K562 (cell line): ENCODE measurements around the gene HDHD3. TPM values are rescaled to one million over a fixed set of nuclear protein-coding genes. Genes with fewer than 3 reads are reported as not detected.

Experiments
- ATAC-seq: fragments of 200-7000 bp; cut with Tn5 transposase; 3 replicates; pipeline ENCODE4 v1.9.1; 2020; ENCODE audit warnings: moderate library complexity
- BruUV-seq: library from RNA; stranded (reverse); fragments of 400-500 nt; replicated peaks from 2 replicates; lab custom pipeline; 2021; lab: Mats Ljungman, UMichigan
- CTCF ChIA-PET: fragments of 300-600 bp; formaldehyde crosslinking; extraction: SDS; loops from one replicate; lab custom pipeline; 2021; ENCODE audit warnings: low intra/inter-chr PET ratio; lab: Yijun Ruan, JAX
- POLR2A ChIA-PET: fragments of 300-600, 350-650 bp; sonication (Branson Sonifier 250); formaldehyde crosslinking; extraction: SDS; loops from one replicate; lab custom pipeline; 2021; ENCODE audit warnings: antibody characterized with exemption, inconsistent platforms; lab: Yijun Ruan, JAX
- DNase-seq, 4 experiments: peaks; one replicate each; pipeline versions ENCODE4 v3.0.0 to v3.0.0-alpha.2; 2011 to 2018; ENCODE audit warnings: low spot score in 3 of 4, mixed read lengths in 3 of 4; ENCODE audit errors: extremely low read depth in 1 of 4
- FAIRE-seq: peaks from 2 replicates; lab custom pipeline; 2011; peaks lifted over from hg19 to GRCh38; lab: Jason Lieb, UNC
- H2AFZ ChIP-seq: 2 replicates; pipeline ENCODE4 v1.6.0; 2011; ENCODE audit warnings: low read depth, low read length, control low read depth, inconsistent platforms
- H3K27ac ChIP-seq: fragments of 200-600 bp; 3 replicates; pipeline ENCODE4 v1.8.0; 2011; ENCODE audit warnings: low read depth, mild to moderate bottlenecking, control low read depth, inconsistent platforms, low read length, moderate library complexity, mixed read lengths; ENCODE audit errors: extremely low read depth
- H3K27me3 ChIP-seq, 2 experiments: fragments of 300-600 bp in 1 of 2; 2 replicates in 1 of 2; 3 replicates in 1 of 2; pipeline versions ENCODE4 v1.6.0 to v1.8.0; 2011; ENCODE audit warnings: inconsistent platforms in 2 of 2, low read length in 2 of 2, mild to moderate bottlenecking in 1 of 2, mixed read lengths in 1 of 2, moderate library complexity in 1 of 2; ENCODE audit not compliant: control insufficient read depth in 2 of 2, insufficient read depth in 2 of 2
- H3K36me3 ChIP-seq: fragments of 300-600 bp; 3 replicates; pipeline ENCODE4 v1.8.0; 2011; ENCODE audit warnings: mild to moderate bottlenecking, low read length, inconsistent platforms; ENCODE audit not compliant: control insufficient read depth, insufficient read depth
- H3K4me1 ChIP-seq, 2 experiments: fragments of 200-600 bp in 1 of 2; replicated peaks in 1 of 2; 2 replicates in 1 of 2; 3 replicates in 1 of 2; pipeline versions ENCODE4 v1.5.1 to v1.8.0; 2011; ENCODE audit warnings: inconsistent platforms in 2 of 2, low read length in 2 of 2, mild to moderate bottlenecking in 1 of 2, mixed read lengths in 1 of 2, moderate library complexity in 1 of 2; ENCODE audit not compliant: control insufficient read depth in 2 of 2, insufficient read depth in 2 of 2
- H3K4me2 ChIP-seq: 2 replicates; pipeline ENCODE4 v1.6.1; 2011; ENCODE audit warnings: low read length, control low read depth, inconsistent platforms, mixed read lengths; ENCODE audit not compliant: insufficient read depth
- H3K4me3 ChIP-seq: fragments of 200-600 bp; sonication (generic), shearing (Covaris generic); 2 replicates; pipeline ENCODE4 v1.5.1; 2016; ENCODE audit warnings: control low read depth, inconsistent platforms
- H3K79me2 ChIP-seq: fragments of 200-600 bp; 3 replicates; pipeline ENCODE4 v1.8.0; 2011; ENCODE audit warnings: low read length, inconsistent platforms; ENCODE audit not compliant: control insufficient read depth, insufficient read depth
- H3K9ac ChIP-seq, 2 experiments: 2 replicates each; pipeline versions ENCODE4 v1.6.0 to v1.6.1; 2011; ENCODE audit warnings: low read depth in 2 of 2, low read length in 2 of 2, control low read depth in 1 of 2, inconsistent platforms in 1 of 2, mild to moderate bottlenecking in 1 of 2, mixed read lengths in 1 of 2; ENCODE audit not compliant: insufficient read depth in 1 of 2
- H3K9me1 ChIP-seq: one replicate; pipeline ENCODE4 v1.6.0; 2011; ENCODE audit warnings: inconsistent platforms, mild to moderate bottlenecking, low read length, moderate library complexity; ENCODE audit not compliant: control insufficient read depth, insufficient read depth
- H3K9me3 ChIP-seq: replicated peaks from 2 replicates; pipeline ENCODE4 v1.5.1; 2011; ENCODE audit warnings: low read depth, low read length, inconsistent platforms; ENCODE audit not compliant: control insufficient read depth, insufficient read depth
- H4K20me1 ChIP-seq: replicated peaks from 2 replicates; pipeline ENCODE4 v1.6.1; 2011; ENCODE audit warnings: low read length, inconsistent platforms, mixed read lengths; ENCODE audit not compliant: control insufficient read depth, insufficient read depth
- ARID1B ChIP-seq: fragments of 450-650 bp; IDR thresholded peaks from 2 replicates; pipeline ENCODE4 v1.6.1; 2016; ENCODE audit warnings: antibody characterized with exemption, mild to moderate bottlenecking, inconsistent platforms
- E2F6 ChIP-seq, 2 experiments: IDR thresholded peaks; 2 replicates each; pipeline ENCODE4 v1.6.1; 2011; ENCODE audit warnings: borderline replicate concordance in 1 of 2, control low read depth in 1 of 2, low read depth in 1 of 2, low read length in 1 of 2, mild to moderate bottlenecking in 1 of 2, mixed read lengths in 1 of 2, moderate library complexity in 1 of 2; ENCODE audit not compliant: insufficient read depth in 1 of 2, insufficient read length in 1 of 2, poor library complexity in 1 of 2, severe bottlenecking in 1 of 2; ENCODE audit errors: extremely low read depth in 1 of 2
- ERF ChIP-seq: fragments of 450-650 bp; formaldehyde crosslinking; IDR thresholded peaks from 2 replicates; pipeline ENCODE4 v1.4.0; 2020; ENCODE audit warnings: mild to moderate bottlenecking, mixed read lengths
- FOSL1 ChIP-seq: fragments of 200-800 bp; sonication (Bioruptor generic); conservative IDR thresholded peaks from 2 replicates; pipeline ENCODE4 v1.6.1; 2016; ENCODE audit warnings: missing genetic modification characterization, missing compliant biosample characterization
- GTF2A2 ChIP-seq: IDR thresholded peaks from 2 replicates; pipeline ENCODE4 v1.6.1; 2016; ENCODE audit warnings: mild to moderate bottlenecking, missing genetic modification characterization, missing compliant biosample characterization
- HNRNPK ChIP-seq: fragments of 200-400 bp; formaldehyde crosslinking; IDR thresholded peaks from one replicate; pipeline ENCODE4 v1.6.1; 2018; ENCODE audit warnings: mild to moderate bottlenecking, low read depth, low read length; ENCODE audit not compliant: poor library complexity, severe bottlenecking
- HSF4 ChIP-seq: fragments of 250-450 bp; sonication (Bioruptor Pico); IDR thresholded peaks from 2 replicates; pipeline ENCODE4 v2.1.2; 2022; ENCODE audit warnings: mild to moderate bottlenecking, moderate library complexity, borderline replicate concordance
- JUND ChIP-seq, 2 experiments: IDR thresholded peaks; 2 replicates in 1 of 2; 3 replicates in 1 of 2; pipeline ENCODE4 v1.6.1; 2011; ENCODE audit warnings: borderline replicate concordance in 2 of 2, low read depth in 2 of 2, low read length in 2 of 2, improper control_type of control experiment in 1 of 2, missing biosample characterization in 1 of 2, missing genetic modification characterization in 1 of 2, missing genetic modification reagents in 1 of 2
- NR3C1 ChIP-seq: sonication (generic); formaldehyde crosslinking; IDR thresholded peaks from 2 replicates; pipeline ENCODE4 v1.8.1; 2022; ENCODE audit warnings: missing genetic modification reagents
- PHB ChIP-seq: fragments of 250-450 bp; sonication (Bioruptor Pico); IDR thresholded peaks from 2 replicates; pipeline ENCODE4 v1.5.0; 2021
- PHB2 ChIP-seq: fragments of 450-650 bp; IDR thresholded peaks from 2 replicates; pipeline ENCODE4 v1.6.1; 2017; ENCODE audit warnings: low read depth
- SREBF2 ChIP-seq: sonication (generic); formaldehyde crosslinking; IDR thresholded peaks from 2 replicates; pipeline ENCODE4 v1.4.0; 2020; ENCODE audit warnings: mild to moderate bottlenecking, missing genetic modification reagents
- ZBTB5 ChIP-seq: fragments of 450-650 bp; IDR thresholded peaks from 2 replicates; pipeline ENCODE4 v1.6.1; 2017; ENCODE audit warnings: antibody characterized with exemption
- ZNF561 ChIP-seq: fragments of 450-650 bp; formaldehyde crosslinking; conservative IDR thresholded peaks from 2 replicates; pipeline ENCODE4 v1.4.0; 2020; ENCODE audit warnings: mild to moderate bottlenecking, moderate library complexity
- WGBS: fragments of 100-300 bp; shearing (Covaris generic); methylation state at CpG from one replicate; pipeline ENCODE4 v1.1.6; 2016; ENCODE audit warnings: low coverage, mixed read lengths; ENCODE audit not compliant: insufficient coverage; ENCODE audit errors: missing lambda C conversion rate; 5-methylcytosine and 5-hydroxymethylcytosine counted together
- in situ Hi-C: fragments of 300-500 bp; cut with MboI; formaldehyde crosslinking; loops from 4 replicates; pipeline ENCODE4 v1.15.0; 2018; ENCODE audit warnings: inconsistent platforms, mixed read lengths
- intact Hi-C: fragments of 100-400 bp; cut with micrococcal nuclease; formaldehyde crosslinking; loops from 2 replicates; pipeline ENCODE4 v1.14.2; 2022
- polyA plus RNA-seq, 8 experiments: library from polyadenylated mRNA; depleted of rRNA in 4 of 8; stranded (reverse) in 5 of 8; unstranded in 3 of 8; fragments of >200 nt; fragmentation: Nextera tagmentation in 2 of 8; fragmentation: Illumina TruSeq in 1 of 8; extraction: Ambion mirVana in 2 of 8; extraction: Trizol in 1 of 8; gene quantifications; 2 replicates each; pipeline versions ENCODE4 v1.2.1 to v1.2.3, GENCODE V29; 2011 to 2014; ENCODE audit warnings: inconsistent platforms in 1 of 8, missing spikeins in 1 of 8
- total RNA-seq, 7 experiments: library from RNA; depleted of rRNA in 6 of 7; stranded (reverse); fragments of >200 nt in 6 of 7; fragmentation: Illumina TruSeq in 2 of 7; extraction: Trizol in 2 of 7; gene quantifications; 2 replicates each; pipeline versions ENCODE4 v1.2.1 to v1.2.3, GENCODE V29; 2011 to 2021; ENCODE audit warnings: low replicate concordance in 1 of 7
- TF ChIP-seq, protein P1 (sequence below): fragments of 250-450 bp; sonication (Bioruptor Pico); IDR thresholded peaks from 2 replicates; pipeline ENCODE4 v1.8.0; 2022; ENCODE audit warnings: moderate library complexity, mild to moderate bottlenecking, inconsistent platforms
- TF ChIP-seq, protein P2 (sequence below): fragments of 450-650 bp; formaldehyde crosslinking; IDR thresholded peaks from 2 replicates; pipeline ENCODE4 v1.4.0; 2020; ENCODE audit warnings: mild to moderate bottlenecking

The HDHD3 gene
- total and polyA plus RNA-seq, 9 of the 15 experiments (the other 6 are each of a cell fraction or from before 2014, with no cell fraction given) = 1.1 to 19.1 (median 10.9) TPM

DNA sequence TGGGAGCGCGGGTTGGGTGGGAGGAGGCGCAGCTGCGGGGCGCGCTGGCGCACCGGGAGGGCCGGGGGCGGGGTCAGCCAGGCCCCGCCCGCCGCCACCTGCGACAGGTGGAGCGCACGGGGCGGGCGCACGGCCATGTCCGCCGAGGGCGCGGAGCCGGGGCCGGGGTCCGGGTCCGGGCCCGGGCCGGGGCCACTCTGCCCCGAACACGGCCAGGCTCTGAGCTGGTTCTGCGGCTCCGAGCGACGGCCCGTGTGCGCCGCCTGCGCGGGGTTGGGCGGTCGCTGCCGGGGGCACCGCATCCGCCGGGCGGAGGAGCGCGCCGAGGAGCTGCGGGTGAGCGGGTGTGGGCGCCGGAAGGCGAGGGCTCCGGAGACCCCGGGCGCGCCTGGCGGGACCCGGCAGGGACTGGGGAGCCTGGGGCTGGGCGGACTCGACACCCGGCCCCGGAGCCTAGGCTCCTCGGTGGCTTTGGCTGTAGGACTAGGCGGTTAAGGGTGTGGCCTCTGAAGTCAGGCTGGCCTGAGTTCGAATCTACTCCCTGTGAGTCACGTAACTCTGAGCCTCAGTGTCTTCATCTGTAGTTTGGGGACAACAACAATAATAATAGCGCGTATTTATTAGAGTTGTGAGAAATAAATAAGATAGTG, 27.2 kb downstream of the HDHD3 start, which contains the start of gene BSPRY:
Gene BSPRY, plus strand, starts transcription at position 97 of the 650 bp plus-strand sequence. Its CDS starts 39 bp downstream, at position 136.
- intact Hi-C loops = no loop called here
- H3K27me3 ChIP-seq = peaks cover 2 to 4% of the 10 kb centered on the region in 2 experiments; a peak in 2 of 5 replicates
- no peak for TF ChIP-seq HNRNPK
- TF ChIP-seq JUND (IDR thresholded peaks at IDR 0.05; ENCODE audit: borderline replicate concordance, low read depth, low read length) = 0 out of 2 replicates have a peak, but pooled peaks have one; percentile 24
- 0 out of 3 replicates have a peak, but pooled peaks have one; percentile 18 for TF ChIP-seq JUND (tag; IDR thresholded peaks at IDR 0.05; ENCODE audit: borderline replicate concordance, low read depth, low read length)
- no peak for TF ChIP-seq ZBTB5
- TF ChIP-seq, protein P1, sequence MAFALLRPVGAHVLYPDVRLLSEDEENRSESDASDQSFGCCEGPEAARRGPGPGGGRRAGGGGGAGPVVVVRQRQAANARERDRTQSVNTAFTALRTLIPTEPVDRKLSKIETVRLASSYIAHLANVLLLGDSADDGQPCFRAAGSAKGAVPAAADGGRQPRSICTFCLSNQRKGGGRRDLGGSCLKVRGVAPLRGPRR (CRISPR knock-in tag) = no peak
- TF ChIP-seq NR3C1 (CRISPR knock-in tag) = no peak
- TF ChIP-seq SREBF2 (CRISPR knock-in tag) = no peak
- no peak for TF ChIP-seq ARID1B
- TF ChIP-seq GTF2A2 (tag) = no peak
- no peak for TF ChIP-seq PHB
- TF ChIP-seq HSF4 (CRISPR knock-in tag) = no peak
- no peak for TF ChIP-seq ERF (CRISPR knock-in tag)
- peak; percentile 39 for TF ChIP-seq FOSL1 (tag)
- TF ChIP-seq, protein P2, sequence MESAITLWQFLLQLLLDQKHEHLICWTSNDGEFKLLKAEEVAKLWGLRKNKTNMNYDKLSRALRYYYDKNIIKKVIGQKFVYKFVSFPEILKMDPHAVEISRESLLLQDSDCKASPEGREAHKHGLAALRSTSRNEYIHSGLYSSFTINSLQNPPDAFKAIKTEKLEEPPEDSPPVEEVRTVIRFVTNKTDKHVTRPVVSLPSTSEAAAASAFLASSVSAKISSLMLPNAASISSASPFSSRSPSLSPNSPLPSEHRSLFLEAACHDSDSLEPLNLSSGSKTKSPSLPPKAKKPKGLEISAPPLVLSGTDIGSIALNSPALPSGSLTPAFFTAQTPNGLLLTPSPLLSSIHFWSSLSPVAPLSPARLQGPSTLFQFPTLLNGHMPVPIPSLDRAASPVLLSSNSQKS = no peak
- no peak for TF ChIP-seq PHB2
- peak in 1 of 2 experiments; percentile 8 for TF ChIP-seq E2F6 (IDR thresholded peaks at IDR 0.05; ENCODE audit: borderline replicate concordance in 1 of 2, extremely low read depth in 1 of 2, insufficient read depth in 1 of 2, insufficient read length in 1 of 2, low read depth in 1 of 2, low read length in 1 of 2, poor library complexity in 1 of 2, severe bottlenecking in 1 of 2)
- no peak for TF ChIP-seq ZNF561 (CRISPR knock-in tag)

More for the DNA sequence above, 27.2 kb downstream of the HDHD3 start, which contains the start of gene BSPRY:
- no peaks in the 10 kb centered on the region for H3K79me2 ChIP-seq
- ATAC-seq (peak; percentile 50), DNase-seq (peak in 2 of 4 experiments; percentile 54 to 55), FAIRE-seq (no peak)
- no peaks in the 10 kb centered on the region for H3K9me1 ChIP-seq
- no peaks in the 10 kb centered on the region for H4K20me1 ChIP-seq
- peak within 1 kb of the TSS; percentile 26 for H2AFZ ChIP-seq
- H3K4me3 ChIP-seq = peak within 1 kb of the TSS; percentile 29
- BruUV-seq = no TSS peak
- H3K9ac ChIP-seq = peak within 1 kb of the TSS in 1 of 2 experiments; percentile 73; a peak in 2 of 4 replicates
- no peaks in the 10 kb centered on the region for H3K36me3 ChIP-seq
- no peak within 1 kb of the TSS for H3K27ac ChIP-seq
- in situ Hi-C loops = no loop called here
- H3K4me2 ChIP-seq = peak within 1 kb of the TSS; percentile 49; the same call in 1 of the 2 replicates
- H3K4me1 ChIP-seq = peaks cover 3 to 10% of the 10 kb centered on the region in 2 experiments; a peak in 3 of 5 replicates
- WGBS = 49% methylated on average over 17 of the region's 71 CpGs
- H3K9me3 ChIP-seq = no peaks in the 10 kb centered on the region
- CTCF ChIA-PET = no interaction called here
- POLR2A ChIA-PET = interaction anchor here (1.2 to 2.4 kb wide), 2 partner anchors 9 to 52 kb away, joined by 4 to 12 read pairs; partner anchors contain the start of genes ALAD and WDR31
